ENCODE measurements around the gene ACOT4. TPM values are rescaled to one million over a fixed set of nuclear protein-coding genes. Genes with fewer than 3 reads are reported as not detected.

The ACOT4 gene
- total and polyA plus RNA-seq, 7 donors = 0.11 to 2.5 (median 0.30) TPM

GRCh38 chr14:73612339-73613045, 20.8 kb downstream of the ACOT4 start, which contains the start of gene ACOT6:
Gene ACOT6, plus strand, starts transcription at chr14:73612517. Its CDS starts 55 bp downstream, at chr14:73612572.
- Histone ChIP-seq H3K36me3 (ENCODE audit: insufficient read depth in 1 of 2, low read depth in 1 of 2) (no peaks in the 10 kb centered on the region), H3K27me3 (ENCODE audit: insufficient read depth in 3 of 3, low read length in 2 of 3) (no peaks in the 10 kb centered on the region), H3K27ac (peak within 1 kb of the TSS; percentile 82), H3K9me3 (no peaks in the 10 kb centered on the region), H3K4me3 (peak within 1 kb of the TSS; percentile 86), H3K4me1 (no peaks in the 10 kb centered on the region)
- WGBS, 3 donors = 0 to 1% (median 1%) methylated on average over 54 to 84 of the region's 84 CpGs
- intact Hi-C loops (cut with DNase I) = loop anchor here in 1 of 2 donors (5.0 kb wide), 2 partner anchors 45 to 120 kb away; partner anchors contain the start of genes ACOT2 and RIOX1
- ATAC-seq (peak; percentile 89 to 93 (median 91)), DNase-seq (peak; percentile 72 to 87)
- no peak for TF ChIP-seq CTCF (IDR thresholded peaks at IDR 0.05)

GRCh38 chr14:73613046-73613383, 21.3 kb downstream of the ACOT4 start:
- peak overlapping the region; percentile 86 for H3K4me3 ChIP-seq
- ATAC-seq (peak in 3 of 4 donors; percentile 19 to 30 (median 30)), DNase-seq (no peak)
- H3K9me3 ChIP-seq = no peaks in the 10 kb centered on the region
- no peaks in the 10 kb centered on the region for H3K36me3 ChIP-seq (ENCODE audit: insufficient read depth in 1 of 2, low read depth in 1 of 2)
- peak overlapping the region; percentile 82 for H3K27ac ChIP-seq
- no peaks in the 10 kb centered on the region for H3K4me1 ChIP-seq
- H3K27me3 ChIP-seq (ENCODE audit: insufficient read depth in 3 of 3, low read length in 2 of 3) = no peaks in the 10 kb centered on the region
- TF ChIP-seq CTCF (IDR thresholded peaks at IDR 0.05) = no peak
- intact Hi-C loops (cut with DNase I) = loop anchor here in 1 of 2 donors (5.0 kb wide), 2 partner anchors 46 to 121 kb away; partner anchors contain the start of genes ACOT2 and RIOX1
- 9 to 16% (median 13%) methylated on average over 13 of the region's 13 CpGs for WGBS, 3 donors

- peak overlapping the region; percentile 86 for H3K4me3 ChIP-seq
- no peak for ATAC-seq
- 89 to 95% (median 91%) methylated on average over 3 of the region's 3 CpGs for WGBS, 3 donors
- TF ChIP-seq CTCF (IDR thresholded peaks at IDR 0.05) = no peak
- no peaks in the 10 kb centered on the region for H3K27me3 ChIP-seq (ENCODE audit: insufficient read depth in 3 of 3, low read length in 2 of 3)
- no peaks in the 10 kb centered on the region for H3K36me3 ChIP-seq (ENCODE audit: insufficient read depth in 1 of 2, low read depth in 1 of 2)
- intact Hi-C loops (cut with DNase I) = loop anchor here in 1 of 2 donors (5.0 kb wide), 2 partner anchors 46 to 121 kb away; partner anchors contain the start of genes ACOT2 and RIOX1
- no peaks in the 10 kb centered on the region for H3K9me3 ChIP-seq
- H3K27ac ChIP-seq = peak overlapping the region; percentile 82
- DNase-seq = no peak
- H3K4me1 ChIP-seq = no peaks in the 10 kb centered on the region
Observed at GRCh38 chr14:73613419-73613963, 21.8 kb downstream of the ACOT4 start.

GRCh38 chr14:73616831-73617230, 25.2 kb downstream of the ACOT4 start:
- H3K27ac ChIP-seq = no peak overlapping the region
- no peak for TF ChIP-seq CTCF (IDR thresholded peaks at IDR 0.05)
- H3K27me3 ChIP-seq (ENCODE audit: insufficient read depth in 3 of 3, low read length in 2 of 3) = no peaks in the 10 kb centered on the region
- H3K9me3 ChIP-seq = no peaks in the 10 kb centered on the region
- ATAC-seq (no peak), DNase-seq (no peak)
- no peaks in the 10 kb centered on the region for H3K36me3 ChIP-seq (ENCODE audit: insufficient read depth in 1 of 2, low read depth in 1 of 2)
- intact Hi-C loops (cut with DNase I) = no loop called here
- 77 to 84% (median 80%) methylated on average over 4 of the region's 4 CpGs for WGBS, 3 donors
- H3K4me1 ChIP-seq = no peaks in the 10 kb centered on the region
- H3K4me3 ChIP-seq = no peak overlapping the region
